NCI-H2029 (cell line): Measurements from ENCODE around the gene SLC16A9.
A peak's percentile ranks its signal among the peaks of the same experiment; 100 is the strongest.

Source experiments
- DNase-seq: peaks from one replicate; lab custom pipeline; 2025; lab: John Stamatoyannopoulos, UW

The SLC16A9 gene

GRCh38 chr10:59627366-59628018, 82.2 kb downstream of the SLC16A9 start:
- DNase-seq, result no peak

- no peak for DNase-seq
Observed at GRCh38 chr10:59626523-59626869, 83.2 kb downstream of the SLC16A9 start.

DNA sequence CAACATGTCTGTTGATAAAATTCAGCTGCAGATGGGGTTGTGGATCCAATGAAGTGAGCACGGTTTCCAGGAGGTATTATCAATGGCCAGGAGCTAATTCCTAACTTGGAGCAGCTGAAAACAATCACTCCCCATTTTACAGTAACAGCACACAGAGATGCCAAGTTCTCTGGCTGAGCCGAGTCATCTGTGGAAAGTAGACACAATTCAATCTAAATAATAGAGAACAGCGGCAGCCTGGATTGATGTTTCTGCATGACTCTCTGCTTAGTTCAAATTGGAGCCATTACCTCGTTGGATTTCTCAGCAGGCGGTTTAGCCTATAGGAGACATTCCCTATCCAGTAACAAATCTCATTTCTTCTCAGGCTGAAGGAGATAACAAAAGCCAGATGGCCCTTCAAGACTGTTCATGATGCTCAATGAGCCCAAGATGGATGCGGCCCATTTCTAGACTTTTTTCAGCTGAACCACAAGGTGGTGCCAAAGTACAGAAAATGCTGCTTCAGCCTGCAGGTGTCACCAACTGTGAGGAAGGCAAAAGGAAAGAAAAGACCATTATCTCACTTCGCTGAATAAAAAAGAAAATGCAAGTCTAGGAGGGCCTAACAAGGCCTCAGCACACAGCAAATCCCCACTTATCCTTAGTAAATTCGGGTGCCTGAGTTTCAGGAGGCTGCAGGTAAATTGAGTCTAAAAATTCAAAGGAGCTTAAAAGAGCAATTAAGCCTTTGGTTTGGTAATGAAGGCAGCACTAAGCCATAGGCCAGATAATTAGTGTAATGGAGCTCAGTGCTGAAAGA, 83.7 kb downstream of the SLC16A9 start:
- DNase-seq, result no peak

GRCh38 chr10:59624951-59625350, 84.7 kb downstream of the SLC16A9 start:
- DNase-seq, result no peak

DNA sequence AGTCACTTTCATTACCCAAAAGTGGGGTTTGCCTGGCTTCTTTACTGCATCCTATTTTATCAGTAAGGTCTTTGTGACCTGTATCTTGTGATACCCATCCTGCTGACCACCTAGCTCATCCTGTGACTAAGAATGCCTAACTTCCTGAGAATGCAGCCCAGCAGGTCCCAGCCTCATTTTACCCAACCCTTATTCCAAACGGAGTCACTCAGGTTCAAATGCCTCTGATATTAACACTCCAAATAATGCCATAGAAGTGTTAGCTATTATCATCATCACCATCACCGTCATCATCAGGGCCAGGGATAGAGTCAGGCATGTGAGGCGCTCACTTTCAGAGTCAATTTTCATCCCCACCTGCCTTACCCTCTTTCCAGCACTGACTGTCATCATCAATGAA, 85.5 kb downstream of the SLC16A9 start:
- DNase-seq, result no peak

DNA sequence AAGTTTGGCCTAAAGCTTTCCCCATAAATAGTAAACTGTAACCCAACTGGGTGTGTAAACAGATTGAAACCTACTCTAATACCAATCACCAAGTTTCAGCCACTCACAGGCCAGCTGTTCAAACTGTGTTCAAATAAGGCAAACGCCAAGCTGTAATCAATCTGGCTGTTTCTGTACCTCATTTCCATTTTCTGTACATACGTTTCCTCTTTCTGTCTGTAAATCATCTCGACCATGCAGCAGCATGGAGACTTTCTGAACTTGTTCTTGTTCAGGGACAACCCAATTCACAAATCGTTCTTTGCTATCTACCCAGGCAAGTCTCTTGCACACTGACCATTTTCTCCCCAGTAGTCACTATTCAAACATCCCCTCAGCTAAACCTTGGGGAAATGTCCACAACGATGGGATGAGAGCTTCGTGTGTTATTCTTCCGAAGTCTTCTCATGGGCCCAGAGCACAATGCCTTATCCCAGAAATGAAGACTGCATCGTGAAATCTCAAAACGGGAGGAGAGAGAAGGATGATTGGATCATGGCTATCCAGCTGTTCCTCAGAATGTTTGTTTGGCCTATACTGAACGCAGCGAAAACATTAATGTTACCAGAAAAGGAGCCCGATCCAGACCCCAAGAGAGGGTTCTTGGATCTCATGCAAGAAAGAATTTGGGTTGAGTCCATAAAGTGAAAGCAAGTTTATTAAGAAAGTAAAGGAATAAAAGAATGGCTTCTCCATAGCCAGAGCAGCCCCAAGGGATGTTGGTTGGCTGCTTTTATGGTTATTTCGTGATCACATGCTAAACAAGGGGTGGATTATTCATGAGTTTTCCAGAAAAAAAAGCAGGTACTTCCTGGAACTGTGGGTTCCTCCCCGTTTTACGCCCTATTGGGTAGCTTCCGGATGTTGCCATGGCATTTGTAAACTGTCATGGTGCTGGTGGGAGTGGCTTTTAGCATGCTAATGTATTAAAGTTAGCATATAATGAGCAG, 86.2 kb downstream of the SLC16A9 start:
- no peak for DNase-seq

GRCh38 chr10:59622320-59623132, 87.1 kb downstream of the SLC16A9 start:
- peak; percentile 56 for DNase-seq

GRCh38 chr10:59621771-59622170, 87.9 kb downstream of the SLC16A9 start:
- DNase-seq, result no peak

DNA sequence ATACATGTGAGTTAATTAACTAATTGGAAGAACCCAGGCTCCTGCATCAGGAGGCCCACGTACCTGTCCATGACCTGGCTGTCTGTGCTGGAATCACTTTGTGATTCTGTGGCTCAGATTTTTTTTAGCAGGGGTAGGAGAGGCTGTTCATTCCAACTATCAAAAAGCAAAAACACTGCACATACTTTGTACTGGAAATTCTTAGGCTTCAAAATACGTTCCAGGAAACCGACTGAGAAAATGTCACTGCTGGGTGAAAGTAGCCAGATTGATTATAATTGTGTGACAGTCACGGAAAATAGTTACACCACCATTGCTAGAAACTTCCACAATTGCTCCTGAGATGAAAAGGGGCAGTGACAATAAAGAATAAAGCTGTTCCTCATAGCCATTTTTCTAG, 91.0 kb downstream of the SLC16A9 start:
- no peak for DNase-seq

- DNase-seq, result no peak
Observed at GRCh38 chr10:59617996-59618395, 91.7 kb downstream of the SLC16A9 start.

DNA sequence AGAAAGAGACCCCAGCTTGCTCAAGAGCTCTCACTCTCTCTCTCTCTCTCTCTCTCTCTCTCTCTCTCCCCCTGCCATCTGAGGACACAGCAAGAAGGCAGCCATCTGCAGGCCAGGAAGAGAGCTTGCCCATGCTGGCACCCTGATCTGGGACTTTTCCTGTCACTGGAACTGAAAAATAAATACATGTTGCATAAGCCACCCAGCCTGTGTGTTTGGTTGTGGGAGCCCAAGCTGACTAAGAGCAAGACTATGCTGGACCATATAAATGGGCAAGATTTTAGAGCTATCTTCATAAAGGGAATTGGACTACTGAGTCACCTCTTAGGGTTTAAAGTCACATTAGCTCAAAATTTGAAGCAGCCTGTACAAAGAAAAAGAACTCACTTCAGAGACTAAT, 98.6 kb downstream of the SLC16A9 start:
- no peak for DNase-seq

DNA sequence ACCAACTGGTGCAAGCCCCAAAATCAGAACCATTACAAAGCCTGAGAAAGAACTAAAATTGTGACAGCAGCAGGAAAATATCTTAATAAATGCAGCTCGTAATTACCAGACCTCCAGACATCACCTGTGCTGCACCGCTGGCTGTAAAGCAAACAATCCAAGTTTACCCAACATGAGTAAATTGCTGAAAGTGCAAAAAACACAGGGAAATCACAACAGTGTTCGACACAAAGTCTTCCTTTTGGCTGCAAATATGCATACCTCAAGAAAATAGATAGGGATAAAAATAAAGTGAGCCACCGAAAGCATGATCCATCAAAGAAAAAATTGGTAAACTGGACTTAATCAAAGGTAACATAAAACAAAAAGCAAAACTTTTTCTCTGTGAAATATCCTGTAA, 101.7 kb downstream of the SLC16A9 start:
- no peak for DNase-seq

DNA sequence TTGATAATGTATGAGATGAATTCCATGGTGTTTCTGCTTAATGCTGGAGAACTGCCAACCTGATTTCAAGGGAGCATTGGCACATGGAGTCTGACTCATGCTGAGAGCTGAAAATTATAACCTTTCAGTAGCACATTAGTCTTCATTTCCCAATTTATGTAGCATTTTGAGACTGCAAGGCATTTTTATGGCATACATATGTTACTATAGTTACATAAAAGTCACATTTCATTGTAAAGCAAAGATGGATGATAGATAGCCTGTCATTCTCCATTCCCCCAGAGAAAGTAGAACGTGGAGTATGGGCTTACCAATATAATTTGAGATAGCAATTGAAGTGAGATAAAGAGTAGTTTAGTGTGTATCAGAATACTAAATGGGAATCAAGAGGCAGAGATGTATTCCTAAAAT, 103.1 kb downstream of the SLC16A9 start:
- no peak for DNase-seq

- DNase-seq, result no peak
Observed at GRCh38 chr10:59601985-59602384, 107.7 kb downstream of the SLC16A9 start.
